GM19455 (cell line): ENCODE data around the gene CDC42BPG.
"Not testable (repeated sequence)": the region's sequence is repeated elsewhere in the genome, so short reads cannot be mapped to it uniquely, and the experiment has no call there.

Source experiments
- ATAC-seq: cut with Tn5 transposase; IDR thresholded peaks from one replicate; pipeline ENCODE4 v1.9.1; 2021; ENCODE audit not compliant: unreplicated experiment

CDC42BPG gene

GRCh38 chr11:64837887-64838351 lies 6.5 kb downstream of the CDC42BPG start:
- no peak for ATAC-seq

GRCh38 chr11:64836448-64837072 lies 7.9 kb downstream of the CDC42BPG start:
- ATAC-seq: no peak

- ATAC-seq: no peak
Observed at GRCh38 chr11:64835616-64836447, 8.6 kb downstream of the CDC42BPG start.

- ATAC-seq: no peak
Observed at GRCh38 chr11:64834723-64835615, 9.5 kb downstream of the CDC42BPG start.

- no peak for ATAC-seq
Observed at GRCh38 chr11:64834031-64834722, 10.3 kb downstream of the CDC42BPG start.

GRCh38 chr11:64833509-64833908 lies 10.9 kb downstream of the CDC42BPG start:
- ATAC-seq: no peak

GRCh38 chr11:64833198-64833502 lies 11.3 kb downstream of the CDC42BPG start:
- no peak for ATAC-seq

- ATAC-seq: no peak
Observed at GRCh38 chr11:64832467-64833197, 11.8 kb downstream of the CDC42BPG start.

- ATAC-seq: no peak
Observed at GRCh38 chr11:64831411-64831891, 13.0 kb downstream of the CDC42BPG start.

- ATAC-seq: no peak
Observed at GRCh38 chr11:64829536-64830251, 14.8 kb downstream of the CDC42BPG start.

GRCh38 chr11:64827451-64827839 lies 17.0 kb downstream of the CDC42BPG start:
- no peak for ATAC-seq

- no peak for ATAC-seq
Observed at GRCh38 chr11:64826578-64827450, 17.6 kb downstream of the CDC42BPG start.

- no peak for ATAC-seq
Observed at GRCh38 chr11:64826062-64826461, 18.4 kb downstream of the CDC42BPG start.

- no peak for ATAC-seq
Observed at GRCh38 chr11:64823568-64824119, 20.8 kb downstream of the CDC42BPG start.

GRCh38 chr11:64817476-64817875 lies 27.0 kb downstream of the CDC42BPG start:
- no peak for ATAC-seq

GRCh38 chr11:64815433-64815832 lies 29.0 kb downstream of the CDC42BPG start:
- not testable (repeated sequence) for ATAC-seq

GRCh38 chr11:64814712-64815187 lies 29.7 kb downstream of the CDC42BPG start:
- no peak for ATAC-seq

- ATAC-seq: no peak
Observed at GRCh38 chr11:64813826-64814225, 30.6 kb downstream of the CDC42BPG start.
